Testis (tissue), 2 donors: ENCODE results near the gene CUX1.

Source experiments
- POLR2A ChIP-seq: fragments of 450-650 bp; IDR thresholded peaks from one replicate; pipeline ENCODE4 v1.6.1; 2017; ENCODE audit warnings: antibody characterized with exemption, mild to moderate bottlenecking, moderate library complexity
- TF ChIP-seq, protein P1 (sequence below), 3 experiments: fragments of 450-650 bp in 2 of 3; fragments of 200-600 bp in 1 of 3; sonication (generic) in 1 of 3; IDR thresholded peaks; one replicate each; pipeline ENCODE4 v1.5.1; 2016 to 2019; ENCODE audit warnings: antibody characterized with exemption in 3 of 3, mild to moderate bottlenecking in 2 of 3, moderate library complexity in 1 of 3

DNA sequence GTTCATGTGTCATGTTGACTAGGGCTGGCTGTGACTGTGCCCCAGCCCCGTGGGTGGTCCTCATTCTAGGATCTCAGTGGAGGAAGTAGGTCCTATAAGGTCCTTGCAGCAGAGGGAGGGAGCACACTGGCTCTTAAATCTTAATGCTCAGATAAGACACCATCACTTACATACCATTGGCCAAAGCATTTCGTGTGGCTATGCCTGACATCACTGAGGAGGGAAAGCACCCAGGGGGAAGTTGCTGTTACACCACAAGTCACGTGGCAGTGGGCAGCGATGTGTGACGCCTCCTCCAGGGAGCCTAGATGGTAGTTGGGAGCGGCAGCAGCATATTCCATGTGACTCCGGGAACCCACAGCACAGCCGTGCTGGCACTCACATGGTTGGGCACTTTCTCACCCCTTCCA is 244.6 kb downstream of the CUX1 start:
- no peak for TF ChIP-seq POLR2A
- TF ChIP-seq, protein P1, sequence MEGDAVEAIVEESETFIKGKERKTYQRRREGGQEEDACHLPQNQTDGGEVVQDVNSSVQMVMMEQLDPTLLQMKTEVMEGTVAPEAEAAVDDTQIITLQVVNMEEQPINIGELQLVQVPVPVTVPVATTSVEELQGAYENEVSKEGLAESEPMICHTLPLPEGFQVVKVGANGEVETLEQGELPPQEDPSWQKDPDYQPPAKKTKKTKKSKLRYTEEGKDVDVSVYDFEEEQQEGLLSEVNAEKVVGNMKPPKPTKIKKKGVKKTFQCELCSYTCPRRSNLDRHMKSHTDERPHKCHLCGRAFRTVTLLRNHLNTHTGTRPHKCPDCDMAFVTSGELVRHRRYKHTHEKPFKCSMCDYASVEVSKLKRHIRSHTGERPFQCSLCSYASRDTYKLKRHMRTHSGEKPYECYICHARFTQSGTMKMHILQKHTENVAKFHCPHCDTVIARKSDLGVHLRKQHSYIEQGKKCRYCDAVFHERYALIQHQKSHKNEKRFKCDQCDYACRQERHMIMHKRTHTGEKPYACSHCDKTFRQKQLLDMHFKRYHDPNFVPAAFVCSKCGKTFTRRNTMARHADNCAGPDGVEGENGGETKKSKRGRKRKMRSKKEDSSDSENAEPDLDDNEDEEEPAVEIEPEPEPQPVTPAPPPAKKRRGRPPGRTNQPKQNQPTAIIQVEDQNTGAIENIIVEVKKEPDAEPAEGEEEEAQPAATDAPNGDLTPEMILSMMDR (IDR thresholded peaks at IDR 0.05): no peak
